ENCODE data around the gene AVEN. TPM values are rescaled to one million over a fixed set of nuclear protein-coding genes. Genes with fewer than 3 reads are reported as not detected.
A peak's percentile ranks its signal among the peaks of the same experiment; 100 is the strongest.

AVEN gene
- total and polyA plus RNA-seq, 2 of the 4 experiments (the other 2 are of a cell fraction), result 9.1 to 17.6 TPM

- H3K9me1 ChIP-seq (ENCODE audit: insufficient read depth, low read length), result peaks cover 6% of the 10 kb centered on the region
- no peak overlapping the region for H3K4me2 ChIP-seq (ENCODE audit: low read depth, low read length)
- CTCF ChIA-PET, result interaction anchor here (1.1 kb wide), 1 partner anchor 152 kb away, joined by 4 read pairs; no protein-coding TSS in a partner anchor
- POLR2A ChIA-PET (ENCODE audit: unreplicated experiment), result no interaction called here
- intact Hi-C loops (cut with micrococcal nuclease), result no loop called here
- H4K20me1 ChIP-seq (ENCODE audit: insufficient read depth, low read length), result no peaks in the 10 kb centered on the region
- H2BK5ac ChIP-seq (ENCODE audit: low read depth, low read length, poor library complexity, severe bottlenecking), result peak overlapping the region; percentile 93
- peak overlapping the region; percentile 96 for H4K5ac ChIP-seq (ENCODE audit: low read depth, low read length)
- in situ Hi-C loops (cut with MboI; ENCODE audit: low sequenced_read_pairs), result no loop called here
- peak overlapping the region; percentile 72 to 77; a peak in 3 of 4 replicates for H4K8ac ChIP-seq (ENCODE audit: low read depth in 2 of 2, low read length in 2 of 2)
- peak overlapping the region; percentile 99 for H2BK20ac ChIP-seq (ENCODE audit: low read depth, low read length)
- peak overlapping the region; percentile 93 for H3K4ac ChIP-seq (ENCODE audit: low read depth, low read length)
- no peaks in the 10 kb centered on the region for H3K79me1 ChIP-seq (ENCODE audit: low read depth in 1 of 2, low read length in 2 of 2)
- H3K4me3 ChIP-seq (ENCODE audit: insufficient read depth, low read depth, low read length), result no peak overlapping the region
- peak overlapping the region; percentile 79 for H3K56ac ChIP-seq (ENCODE audit: extremely low read depth, insufficient read depth, low read length)
- dilution Hi-C loops (cut with HindIII; ENCODE audit: low sequenced_read_pairs, unreplicated experiment), result no loop called here
- no peak for TF ChIP-seq POLR2A (IDR thresholded peaks at IDR 0.05; ENCODE audit: low read depth, low read length)
- TF ChIP-seq SMC3 (IDR thresholded peaks at IDR 0.05; ENCODE audit: low read depth, low read length), result no peak
- no peak for TF ChIP-seq CTCF (conservative IDR thresholded peaks at IDR 0.05; ENCODE audit: low read depth, low read length)
- TF ChIP-seq BHLHE40 (IDR thresholded peaks at IDR 0.05; ENCODE audit: low read depth, low read length), result no peak
- no peak for TF ChIP-seq MAFK (IDR thresholded peaks at IDR 0.05; ENCODE audit: low read depth, low read length)
- TF ChIP-seq MAZ (IDR thresholded peaks at IDR 0.05; ENCODE audit: borderline replicate concordance, low read depth, low read length), result no peak
- no peak for TF ChIP-seq FOS (IDR thresholded peaks at IDR 0.05; ENCODE audit: low read depth, low read length)
- TF ChIP-seq MXI1 (IDR thresholded peaks at IDR 0.05; ENCODE audit: borderline replicate concordance, low read depth, low read length), result no peak
- no peak for TF ChIP-seq RCOR1 (IDR thresholded peaks at IDR 0.05; ENCODE audit: insufficient replicate concordance, low read length)
- no peak for TF ChIP-seq CHD1 (IDR thresholded peaks at IDR 0.05; ENCODE audit: low read depth, low read length)
- no peak for TF ChIP-seq CEBPB (IDR thresholded peaks at IDR 0.05; ENCODE audit: low read depth, low read length)
- no peak for TF ChIP-seq RAD21 (IDR thresholded peaks at IDR 0.05; ENCODE audit: low read length)
- no peak for TF ChIP-seq ELK1 (IDR thresholded peaks at IDR 0.05; ENCODE audit: borderline replicate concordance, low read depth, low read length)
- TF ChIP-seq USF2 (IDR thresholded peaks at IDR 0.05; ENCODE audit: low read depth, low read length), result no peak
- TF ChIP-seq NFE2L2 (IDR thresholded peaks at IDR 0.05; ENCODE audit: low read depth, low read length), result no peak
- no peak for TF ChIP-seq RFX5 (IDR thresholded peaks at IDR 0.05; ENCODE audit: low read depth, low read length)
- DNase-seq (no peak), ATAC-seq (ENCODE audit: low read depth) (no peak)
- H3K18ac ChIP-seq (ENCODE audit: low read depth, low read length), result peak overlapping the region; percentile 99
- H4K91ac ChIP-seq (ENCODE audit: insufficient read depth, low read depth, low read length), result peak overlapping the region; percentile 80
- peak overlapping the region; percentile 78 for H2AK5ac ChIP-seq (ENCODE audit: low read depth, low read length)
- no peaks in the 10 kb centered on the region for H3K36me3 ChIP-seq (ENCODE audit: control insufficient read depth, insufficient read depth, low read length)
- H2AFZ ChIP-seq (replicated peaks; ENCODE audit: low read length, poor library complexity), result no peak overlapping the region
- peak overlapping the region; percentile 87; the same call in 1 of the 2 replicates for H3K23ac ChIP-seq (ENCODE audit: low read depth, low read length)
- H2BK15ac ChIP-seq (ENCODE audit: low read depth, low read length), result peak overlapping the region; percentile 39; the same call in 2 of the 3 replicates
- WGBS, 2 experiments (ENCODE audit: extremely low coverage in 2 of 2, insufficient read length in 1 of 2), result no CpG with 5 or more reads among the region's 5 CpGs
- peak overlapping the region; percentile 96 for H2BK120ac ChIP-seq (ENCODE audit: low read depth, low read length)
- H3K4me1 ChIP-seq (ENCODE audit: control insufficient read depth, insufficient read depth, low read length), result peaks cover 7% of the 10 kb centered on the region
- H3K27me3 ChIP-seq (ENCODE audit: control insufficient read depth, insufficient read depth, low read length), result no peaks in the 10 kb centered on the region
- H3K9ac ChIP-seq (ENCODE audit: low read depth, low read length), result peak overlapping the region; percentile 85; the same call in 1 of the 2 replicates
- peak overlapping the region; percentile 100 for H3K27ac ChIP-seq (ENCODE audit: insufficient read depth, low read length)
- no TSS peak for BruUV-seq (replicated peaks)
- H3K9me3 ChIP-seq (ENCODE audit: control insufficient read depth, insufficient read depth, low read length), result no peaks in the 10 kb centered on the region
- H2AK9ac ChIP-seq (replicated peaks; ENCODE audit: low read depth, low read length, poor library complexity), result peak overlapping the region; percentile 71
- peak overlapping the region; percentile 95 for H3K14ac ChIP-seq (replicated peaks; ENCODE audit: low read depth, low read length)
These were observed 17.9 kb upstream of the AVEN start for GRCh38 chr15:34056911-34057310.

All from IMR-90 (cell line).